Erythroblast (primary cell): Measurements from ENCODE around the gene WT1.
"Not testable (repeated sequence)": the region's sequence is repeated elsewhere in the genome, so short reads cannot be mapped to it uniquely, and the experiment has no call there.

ENCODE experiments used
- GATA1 ChIP-seq: IDR thresholded peaks from 2 replicates; pipeline ENCODE4 v1.6.1; 2011; ENCODE audit warnings: low read depth, mild to moderate bottlenecking, control low read depth, low read length, moderate library complexity
- POLR2A ChIP-seq: IDR thresholded peaks from 2 replicates; pipeline ENCODE4 v1.6.1; 2011; ENCODE audit warnings: mild to moderate bottlenecking, low read length

DNA sequence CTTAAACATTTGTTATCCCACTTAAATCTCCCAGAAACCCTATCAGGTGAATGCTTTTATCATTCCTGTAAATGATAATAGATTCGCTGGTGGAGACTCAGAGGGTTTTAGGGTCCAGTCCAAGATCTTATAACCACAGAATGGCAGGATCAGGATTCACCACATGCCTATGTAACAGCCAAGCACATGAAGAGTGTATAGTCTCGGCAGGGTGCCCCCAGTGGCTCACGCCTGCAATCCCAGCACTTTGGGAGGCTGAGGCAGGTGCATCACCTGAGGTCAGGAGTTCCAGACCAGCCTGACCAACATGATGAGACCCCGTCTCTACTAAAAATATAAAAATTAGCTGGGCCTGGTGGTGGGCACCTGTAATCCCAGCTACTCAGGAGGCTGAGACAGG, 36.2 kb upstream of the WT1 start:
- not testable (repeated sequence) for TF ChIP-seq POLR2A, GATA1
